NCI-H2171 (cell line): ENCODE data around the gene HSD17B2.

ENCODE experiments used
- DNase-seq: peaks from one replicate; lab custom pipeline; 2025; lab: John Stamatoyannopoulos, UW

The HSD17B2 gene

GRCh38 chr16:82049484-82049883 is 14.4 kb downstream of the HSD17B2 start:
- no peak for DNase-seq

- no peak for DNase-seq
Observed at GRCh38 chr16:82050506-82050905, 15.5 kb downstream of the HSD17B2 start.

- no peak for DNase-seq
Observed at GRCh38 chr16:82050909-82051357, 15.9 kb downstream of the HSD17B2 start.

- DNase-seq = no peak
Observed at GRCh38 chr16:82051656-82052055, 16.6 kb downstream of the HSD17B2 start.

GRCh38 chr16:82055117-82055516 is 20.1 kb downstream of the HSD17B2 start:
- no peak for DNase-seq

GRCh38 chr16:82055728-82056549 is 20.9 kb downstream of the HSD17B2 start:
- DNase-seq = no peak

- no peak for DNase-seq
Observed at GRCh38 chr16:82056550-82056896, 21.5 kb downstream of the HSD17B2 start.

- DNase-seq = no peak
Observed at GRCh38 chr16:82059161-82059982, 24.3 kb downstream of the HSD17B2 start.

GRCh38 chr16:82059983-82060421 is 24.9 kb downstream of the HSD17B2 start:
- no peak for DNase-seq

GRCh38 chr16:82061861-82062525 is 26.9 kb downstream of the HSD17B2 start:
- no peak for DNase-seq

- DNase-seq = no peak
Observed at GRCh38 chr16:82062645-82063058, 27.6 kb downstream of the HSD17B2 start.

- DNase-seq = no peak
Observed at GRCh38 chr16:82063456-82064082, 28.5 kb downstream of the HSD17B2 start.

- DNase-seq = no peak
Observed at GRCh38 chr16:82067042-82067803, 32.2 kb downstream of the HSD17B2 start.

GRCh38 chr16:82067804-82068325 is 32.8 kb downstream of the HSD17B2 start:
- no peak for DNase-seq

GRCh38 chr16:82070656-82071369 is 35.8 kb downstream of the HSD17B2 start:
- no peak for DNase-seq

GRCh38 chr16:82071421-82071820 is 36.4 kb downstream of the HSD17B2 start:
- no peak for DNase-seq

- DNase-seq = no peak
Observed at GRCh38 chr16:82072313-82072712, 37.3 kb downstream of the HSD17B2 start.

- no peak for DNase-seq
Observed at GRCh38 chr16:82074019-82074558, 39.0 kb downstream of the HSD17B2 start.

GRCh38 chr16:82078125-82078524 is 43.1 kb downstream of the HSD17B2 start:
- no peak for DNase-seq

- no peak for DNase-seq
Observed at GRCh38 chr16:82079892-82080291, 44.8 kb downstream of the HSD17B2 start.
